Body of pancreas (tissue), 4 donors: Measurements from ENCODE around the gene PYM1. TPM values are rescaled to one million over a fixed set of nuclear protein-coding genes. Genes with fewer than 3 reads are reported as not detected.

Experiments
- ATAC-seq: fragments of 150-250 bp; one replicate; pipeline ENCODE4 v1.9.1; 2016
- DNase-seq, 4 donors: peaks; one replicate each; pipeline ENCODE4 v3.0.0-alpha.2; 2019
- H3K27ac ChIP-seq, 4 donors: fragments of 200-600 bp; sonication (generic); 1 replicate in 3 of 4; 2 replicates in 1 of 4; pipeline versions ENCODE4 v1.5.1 to v1.6.1; 2016 to 2019; ENCODE audit warnings: mild to moderate bottlenecking in 1 of 4, mixed read lengths in 1 of 4, moderate library complexity in 1 of 4
- H3K27me3 ChIP-seq, 2 donors: fragments of 200-600 bp; sonication (generic); one replicate each; pipeline ENCODE4 v1.6.0; 2016; ENCODE audit warnings: mild to moderate bottlenecking in 1 of 2
- H3K36me3 ChIP-seq, 2 donors: fragments of 200-600 bp; sonication (generic); replicated peaks in 1 of 2; 2 replicates each; pipeline ENCODE4 v1.5.1; 2016; ENCODE audit warnings: low read depth in 2 of 2; ENCODE audit not compliant: insufficient read depth in 1 of 2
- H3K4me1 ChIP-seq: fragments of 200-600 bp; sonication (generic); one replicate; pipeline ENCODE4 v1.6.0; 2016
- H3K4me3 ChIP-seq, 2 donors: fragments of 200-600 bp; sonication (generic); 1 replicate in 1 of 2; 2 replicates in 1 of 2; pipeline ENCODE4 v1.5.1; 2016 to 2019
- H3K9me3 ChIP-seq, 3 donors: fragments of 200-600 bp; sonication (generic); 1 replicate in 2 of 3; 2 replicates in 1 of 3; pipeline ENCODE4 v1.5.1; 2016
- CTCF ChIP-seq, 7 experiments: fragments of 450-650 bp in 4 of 7; fragments of 200-600 bp in 3 of 7; sonication (generic) in 3 of 7; IDR thresholded peaks; one replicate each; pipeline ENCODE4 v1.5.1; 2016 to 2019; ENCODE audit warnings: antibody characterized with exemption in 7 of 7
- POLR2A ChIP-seq, 3 donors: fragments of 450-650 bp; IDR thresholded peaks; one replicate each; pipeline ENCODE4 v1.6.1; 2016; ENCODE audit warnings: antibody characterized with exemption in 3 of 3, mild to moderate bottlenecking in 2 of 3
- WGBS, 2 donors: methylation state at CpG; one replicate each; pipeline ENCODE4 v1.1.5; 2017; 5-methylcytosine and 5-hydroxymethylcytosine counted together
- intact Hi-C: fragments of 100-400 bp; cut with DNase I; formaldehyde crosslinking; loops from one replicate; pipeline ENCODE4 v1.15.1; 2023
- total RNA-seq, 2 donors: library from RNA; depleted of rRNA; stranded (reverse); fragments of >200 nt; gene quantifications; one replicate each; pipeline ENCODE4 v1.1.0, GENCODE V29; 2016

PYM1 gene
- total RNA-seq, 2 donors from 2014 or later, result 21.5 to 26.0 TPM

GRCh38 chr12:55966408-55967281, 39.0 kb upstream of the PYM1 start, which contains the start of gene CDK2:
Gene CDK2 (plus strand): TSS chr12:55966830. CDS start chr12:55967009, 179 bp downstream.
- intact Hi-C loops, result no loop called here
- WGBS, 2 donors, result 0 to 1% methylated on average over 22 to 45 of the region's 45 CpGs
- no peaks in the 10 kb centered on the region for H3K9me3 ChIP-seq
- DNase-seq (peak; percentile 95 to 97 (median 96)), ATAC-seq (peak; percentile 99)
- H3K4me3 ChIP-seq, result peak within 1 kb of the TSS; percentile 59 to 78
- peak within 1 kb of the TSS; percentile 57 to 90 (median 82) for H3K27ac ChIP-seq
- TF ChIP-seq POLR2A (IDR thresholded peaks at IDR 0.05), result peak; percentile 58 to 84 (median 80)
- TF ChIP-seq CTCF (IDR thresholded peaks at IDR 0.05), result no peak
- H3K4me1 ChIP-seq, result peaks cover 19% of the 10 kb centered on the region
- H3K27me3 ChIP-seq, result no peaks in the 10 kb centered on the region
- H3K36me3 ChIP-seq, result no peaks in the 10 kb centered on the region

GRCh38 chr12:55965941-55966407, 38.3 kb upstream of the PYM1 start, which contains the start of gene PMEL:
Gene PMEL (minus strand): TSS chr12:55966042. CDS start chr12:55966011, 31 bp downstream.
- TF ChIP-seq POLR2A (IDR thresholded peaks at IDR 0.05), result no peak
- TF ChIP-seq CTCF (IDR thresholded peaks at IDR 0.05), result no peak
- Histone ChIP-seq H3K9me3 (no peaks in the 10 kb centered on the region), H3K27ac (peak within 1 kb of the TSS; percentile 57 to 90 (median 82)), H3K4me1 (peaks cover 19% of the 10 kb centered on the region), H3K36me3 (no peaks in the 10 kb centered on the region), H3K27me3 (no peaks in the 10 kb centered on the region), H3K4me3 (peak within 1 kb of the TSS; percentile 59 to 78)
- DNase-seq (no peak), ATAC-seq (no peak)
- 11% methylated on average over 4 of the region's 4 CpGs for WGBS, 2 donors
- intact Hi-C loops, result no loop called here

GRCh38 chr12:55965240-55965639, 37.5 kb upstream of the PYM1 start:
- ATAC-seq (no peak), DNase-seq (no peak)
- intact Hi-C loops, result no loop called here
- Histone ChIP-seq H3K36me3 (no peaks in the 10 kb centered on the region), H3K9me3 (no peaks in the 10 kb centered on the region), H3K4me1 (peaks cover 19% of the 10 kb centered on the region), H3K27me3 (no peaks in the 10 kb centered on the region), H3K4me3 (no peak overlapping the region), H3K27ac (no peak overlapping the region)
- TF ChIP-seq POLR2A (IDR thresholded peaks at IDR 0.05) (no peak), CTCF (IDR thresholded peaks at IDR 0.05) (no peak)
- 66 to 84% methylated on average over 5 of the region's 5 CpGs for WGBS, 2 donors

- no peak for TF ChIP-seq CTCF (IDR thresholded peaks at IDR 0.05)
- no peak for TF ChIP-seq POLR2A (IDR thresholded peaks at IDR 0.05)
- no peak overlapping the region for H3K27ac ChIP-seq
- intact Hi-C loops, result no loop called here
Measured at GRCh38 chr12:55963760-55964159, 36.1 kb upstream of the PYM1 start.

More at GRCh38 chr12:55963760-55964159, 36.1 kb upstream of the PYM1 start:
- ATAC-seq (no peak), DNase-seq (no peak)
- peaks cover 19% of the 10 kb centered on the region for H3K4me1 ChIP-seq
- WGBS, 2 donors, result 96 to 100% methylated on average over 2 of the region's 2 CpGs
- no peaks in the 10 kb centered on the region for H3K36me3 ChIP-seq
- no peaks in the 10 kb centered on the region for H3K9me3 ChIP-seq
- H3K4me3 ChIP-seq, result no peak overlapping the region
- no peaks in the 10 kb centered on the region for H3K27me3 ChIP-seq
